GM12878 (cell line): Measurements from ENCODE around the gene UHMK1. TPM values are rescaled to one million over a fixed set of nuclear protein-coding genes. Genes with fewer than 3 reads are reported as not detected.
A peak's percentile ranks its signal among the peaks of the same experiment; 100 is the strongest.

Experiments used
- ATAC-seq: fragments of 200-7000 bp; cut with Tn5 transposase; 3 replicates; pipeline ENCODE4 v1.9.1; 2020; ENCODE audit warnings: mild to moderate bottlenecking, moderate library complexity
- BruUV-seq: library from RNA; stranded (reverse); fragments of 400-500 nt; replicated peaks from 2 replicates; lab custom pipeline; 2021; lab: Mats Ljungman, UMichigan
- CTCF ChIA-PET: fragments of 300-600 bp; sonication (Branson Sonifier 250); formaldehyde crosslinking; extraction: SDS; loops from one replicate; lab custom pipeline; 2021; ENCODE audit warnings: inconsistent platforms; lab: Yijun Ruan, JAX
- POLR2A ChIA-PET: fragments of 350-600 bp; formaldehyde crosslinking; extraction: SDS; loops from one replicate; lab custom pipeline; 2021; ENCODE audit warnings: inconsistent platforms; lab: Charles Lee
- RAD21 ChIA-PET: fragments of 300-600 bp; sonication (Branson Sonifier 250); formaldehyde crosslinking; loops from one replicate; lab custom pipeline; 2023; ENCODE audit warnings: antibody characterized with exemption; ENCODE audit not compliant: unreplicated experiment; lab: Charles Lee
- SMC1A ChIA-PET: fragments of 300-600 bp; sonication (Branson Sonifier 250); formaldehyde crosslinking; loops from one replicate; lab custom pipeline; 2023; ENCODE audit not compliant: unreplicated experiment, uncharacterized antibody; lab: Charles Lee
- DNase-seq: peaks from one replicate; pipeline ENCODE4 v3.0.0-alpha.2; 2011; ENCODE audit warnings: low read depth, low spot score
- FAIRE-seq: peaks from 3 replicates; lab custom pipeline; 2011; peaks lifted over from hg19 to GRCh38; lab: Jason Lieb, UNC
- H2AFZ ChIP-seq: 2 replicates; pipeline ENCODE4 v1.6.0; 2011; ENCODE audit warnings: low read depth, low read length, control low read depth; ENCODE audit not compliant: control insufficient read depth
- H3K27ac ChIP-seq: 2 replicates; pipeline ENCODE4 v1.5.1; 2011; ENCODE audit warnings: control low read depth; ENCODE audit not compliant: control insufficient read depth, insufficient read depth
- H3K27me3 ChIP-seq, 2 experiments: replicated peaks in 1 of 2; 2 replicates each; pipeline versions ENCODE4 v1.6.0 to v1.6.1; 2011; ENCODE audit warnings: low read length in 1 of 2; ENCODE audit not compliant: control insufficient read depth in 2 of 2, insufficient read depth in 2 of 2
- H3K36me3 ChIP-seq, 2 experiments: 2 replicates each; pipeline ENCODE4 v1.5.1; 2011; ENCODE audit warnings: low read length in 1 of 2; ENCODE audit not compliant: control insufficient read depth in 2 of 2, insufficient read depth in 2 of 2
- H3K4me1 ChIP-seq: 2 replicates; pipeline ENCODE4 v1.6.1; 2011; ENCODE audit warnings: mild to moderate bottlenecking, low read length, moderate library complexity, mixed read lengths; ENCODE audit not compliant: control insufficient read depth, insufficient read depth
- H3K4me2 ChIP-seq: 2 replicates; pipeline ENCODE4 v1.6.0; 2011; ENCODE audit warnings: control low read depth; ENCODE audit not compliant: control insufficient read depth, insufficient read depth
- H3K4me3 ChIP-seq: fragments of 200-600 bp; sonication (generic); 2 replicates; pipeline ENCODE4 v1.5.1; 2016
- H3K79me2 ChIP-seq: 2 replicates; pipeline ENCODE4 v1.6.0; 2011; ENCODE audit warnings: low read length; ENCODE audit not compliant: control insufficient read depth, insufficient read depth
- H3K9ac ChIP-seq: 2 replicates; pipeline ENCODE4 v1.8.0; 2011; ENCODE audit warnings: low read length, control low read depth, mixed read lengths; ENCODE audit not compliant: control insufficient read depth, insufficient read depth
- H3K9me3 ChIP-seq: replicated peaks from 3 replicates; pipeline ENCODE4 v1.5.1; 2011; ENCODE audit warnings: mild to moderate bottlenecking, low read length; ENCODE audit not compliant: control insufficient read depth, insufficient read depth
- H4K20me1 ChIP-seq: 2 replicates; pipeline ENCODE4 v1.6.0; 2011; ENCODE audit not compliant: control insufficient read depth, insufficient read depth
- ASH2L ChIP-seq: fragments of 300-600, 200-600 bp; sonication (generic); IDR thresholded peaks from 2 replicates; pipeline ENCODE4 v1.6.1; 2017; ENCODE audit warnings: low read depth, mild to moderate bottlenecking, borderline replicate concordance
- CBX5 ChIP-seq: sonication (generic); IDR thresholded peaks from 2 replicates; pipeline ENCODE4 v1.6.1; 2016; ENCODE audit warnings: low read depth, moderate library complexity, mild to moderate bottlenecking, inconsistent platforms
- CHD1 ChIP-seq: IDR thresholded peaks from 2 replicates; pipeline ENCODE4 v1.6.1; 2012; ENCODE audit warnings: low read depth, low read length, improper control_type of control experiment
- EP300 ChIP-seq, 2 experiments: fragments of 150-350 bp in 1 of 2; IDR thresholded peaks; 2 replicates each; pipeline ENCODE4 v1.6.1; 2011 to 2012; ENCODE audit warnings: low read depth in 2 of 2, low read length in 2 of 2, borderline replicate concordance in 1 of 2, improper control_type of control experiment in 1 of 2, inconsistent platforms in 1 of 2; ENCODE audit not compliant: control insufficient read depth in 1 of 2
- HDAC2 ChIP-seq: fragments of 200-600 bp; sonication (generic); IDR thresholded peaks from 2 replicates; pipeline ENCODE4 v1.6.1; 2017
- HDAC6 ChIP-seq: fragments of 200-600 bp; sonication (generic); IDR thresholded peaks from one replicate; pipeline ENCODE4 v1.8.0; 2017; ENCODE audit warnings: antibody characterized with exemption; ENCODE audit not compliant: unreplicated experiment
- MAX ChIP-seq: IDR thresholded peaks from 2 replicates; pipeline ENCODE4 v1.6.1; 2012; ENCODE audit warnings: low read depth, low read length, improper control_type of control experiment
- NR2C1 ChIP-seq: fragments of 450-650 bp; IDR thresholded peaks from 2 replicates; pipeline ENCODE4 v1.6.1; 2017; ENCODE audit warnings: antibody characterized with exemption, mild to moderate bottlenecking, moderate library complexity
- STAT1 ChIP-seq: fragments of 450-650 bp; conservative IDR thresholded peaks from 2 replicates; pipeline ENCODE4 v1.6.1; 2014; ENCODE audit warnings: antibody characterized with exemption, mild to moderate bottlenecking
- WGBS: methylation state at CpG from one replicate; pipeline ENCODE4 v1.1.6; 2016; ENCODE audit warnings: low lambda C conversion rate; ENCODE audit not compliant: insufficient replicate concordance, insufficient coverage; ENCODE audit errors: missing lambda C conversion rate; 5-methylcytosine and 5-hydroxymethylcytosine counted together
- in situ Hi-C: fragments of 300-500 bp; cut with MboI; formaldehyde crosslinking; loops from 9 replicates; pipeline ENCODE4 v1.14.3; 2018; ENCODE audit warnings: mixed read lengths
- intact Hi-C: fragments of 100-400 bp; cut with micrococcal nuclease; formaldehyde crosslinking; loops from one replicate; pipeline ENCODE4 v1.14.2; 2022; ENCODE audit not compliant: unreplicated experiment
- polyA plus RNA-seq, 11 experiments: library from polyadenylated mRNA; depleted of rRNA in 4 of 11; unstranded in 6 of 11; stranded (reverse) in 5 of 11; fragments of >200 nt; fragmentation: Nextera tagmentation in 4 of 11; fragmentation: Illumina TruSeq in 1 of 11; extraction: Ambion mirVana in 4 of 11; extraction: Trizol in 1 of 11; gene quantifications; 1 replicate in 1 of 11; 2 replicates in 10 of 11; pipeline versions ENCODE4 v1.2.1 to v1.2.3, GENCODE V29; 2011 to 2016; ENCODE audit warnings: inconsistent platforms in 2 of 11, missing spikeins in 2 of 11, low read depth in 1 of 11
- total RNA-seq, 4 experiments: library from RNA; depleted of rRNA in 3 of 4; stranded (reverse); fragments of >200 nt in 3 of 4; fragmentation: Illumina TruSeq in 1 of 4; extraction: Trizol in 1 of 4; gene quantifications; 2 replicates each; pipeline versions ENCODE4 v1.2.1 to v1.2.3, GENCODE V29; 2013 to 2021

UHMK1 gene
- total and polyA plus RNA-seq, 10 of the 15 experiments (the other 5 are each of a cell fraction or from before 2014, with no cell fraction given): 5.7 to 52.7 (median 28.3) TPM

- Histone ChIP-seq H3K4me2 (peak overlapping the region; percentile 27; the same call in 1 of the 2 replicates), H3K27me3 (no peaks in the 10 kb centered on the region), H2AFZ (no peak overlapping the region), H3K4me3 (no peak overlapping the region), H4K20me1 (no peaks in the 10 kb centered on the region), H3K9me3 (no peaks in the 10 kb centered on the region), H3K36me3 (peaks cover 2 to 20% of the 10 kb centered on the region in 2 experiments; a peak in 2 of 4 replicates), H3K9ac (no peak overlapping the region), H3K27ac (no peak overlapping the region), H3K4me1 (no peaks in the 10 kb centered on the region), H3K79me2 (peaks cover 48% of the 10 kb centered on the region)
- in situ Hi-C loops (no loop called here), intact Hi-C loops (no loop called here)
- TF ChIP-seq HDAC6 (no peak), CBX5 (no peak), MAX (no peak)
- ChIA-PET CTCF (interaction anchor here (1.1 kb wide), 1 partner anchor 17 kb away, joined by 5 read pairs; no protein-coding TSS in a partner anchor), RAD21 (interaction anchor here (1.2 kb wide), 2 partner anchors 9 to 29 kb away, joined by 3 read pairs; no protein-coding TSS in a partner anchor), POLR2A (interaction anchor here (0.7 to 1.2 kb wide), 2 partner anchors 9 to 678 kb away, joined by 3 to 4 read pairs; no protein-coding TSS in a partner anchor), SMC1A (interaction anchor here (0.8 to 1.5 kb wide), 3 partner anchors 11 to 298 kb away, joined by 3 to 5 read pairs (median 4); no protein-coding TSS in a partner anchor)
- no peak for ATAC-seq
- FAIRE-seq: no peak
- BruUV-seq: no TSS peak
- no peak for DNase-seq
Observed at GRCh38 chr1:162502077-162502476, 4.5 kb downstream of the UHMK1 start.

GRCh38 chr1:162502928-162503327 lies 5.3 kb downstream of the UHMK1 start:
- intact Hi-C loops (no loop called here), in situ Hi-C loops (no loop called here)
- no peak for ATAC-seq
- no peak overlapping the region for H3K4me2 ChIP-seq
- ChIA-PET CTCF (interaction anchor here (0.7 to 1.1 kb wide), 2 partner anchors 14 to 16 kb away, joined by 3 to 5 read pairs; no protein-coding TSS in a partner anchor), POLR2A (interaction anchor here (1.2 kb wide), 1 partner anchor 8 kb away, joined by 4 read pairs; no protein-coding TSS in a partner anchor), SMC1A (interaction anchor here (1.2 to 1.5 kb wide), 2 partner anchors 11 to 123 kb away, joined by 4 to 5 read pairs; no protein-coding TSS in a partner anchor), RAD21 (interaction anchor here (1.2 kb wide), 2 partner anchors 10 to 28 kb away, joined by 3 read pairs; no protein-coding TSS in a partner anchor)
- H3K27me3 ChIP-seq: no peaks in the 10 kb centered on the region
- H3K9me3 ChIP-seq: no peaks in the 10 kb centered on the region
- H4K20me1 ChIP-seq: no peaks in the 10 kb centered on the region
- 97% methylated on average over 5 of the region's 5 CpGs for WGBS
- H3K79me2 ChIP-seq: peaks cover 40% of the 10 kb centered on the region
- H3K27ac ChIP-seq: no peak overlapping the region
- DNase-seq: no peak
- no TSS peak for BruUV-seq
- FAIRE-seq: no peak
- H3K36me3 ChIP-seq: peaks cover 2 to 20% of the 10 kb centered on the region in 2 experiments; a peak in 2 of 4 replicates
- no peak overlapping the region for H2AFZ ChIP-seq
- TF ChIP-seq STAT1 (no peak), NR2C1 (no peak), ASH2L (no peak), EP300 (IDR thresholded peaks at IDR 0.05; ENCODE audit: borderline replicate concordance in 1 of 2, control insufficient read depth in 1 of 2, low read depth in 2 of 2, low read length in 2 of 2) (no peak), HDAC2 (no peak), CHD1 (no peak)
- H3K4me3 ChIP-seq: no peak overlapping the region
- H3K9ac ChIP-seq: no peak overlapping the region
- no peaks in the 10 kb centered on the region for H3K4me1 ChIP-seq
